Loucy (cell line): Measurements from ENCODE around the gene RABGAP1.

Experiments used
- EZH2phosphoT487 ChIP-seq: fragments of 200-600 bp; IDR thresholded peaks from 2 replicates; pipeline ENCODE4 v1.6.1; 2018; ENCODE audit warnings: antibody characterized with exemption, mild to moderate bottlenecking, moderate library complexity, borderline replicate concordance
- TF ChIP-seq, protein P1 (sequence below): fragments of 200-600 bp; sonication (generic); conservative IDR thresholded peaks from 2 replicates; pipeline ENCODE4 v1.5.1; 2014; ENCODE audit warnings: mild to moderate bottlenecking, antibody characterized with exemption, low read length

- TF ChIP-seq, protein P1, sequence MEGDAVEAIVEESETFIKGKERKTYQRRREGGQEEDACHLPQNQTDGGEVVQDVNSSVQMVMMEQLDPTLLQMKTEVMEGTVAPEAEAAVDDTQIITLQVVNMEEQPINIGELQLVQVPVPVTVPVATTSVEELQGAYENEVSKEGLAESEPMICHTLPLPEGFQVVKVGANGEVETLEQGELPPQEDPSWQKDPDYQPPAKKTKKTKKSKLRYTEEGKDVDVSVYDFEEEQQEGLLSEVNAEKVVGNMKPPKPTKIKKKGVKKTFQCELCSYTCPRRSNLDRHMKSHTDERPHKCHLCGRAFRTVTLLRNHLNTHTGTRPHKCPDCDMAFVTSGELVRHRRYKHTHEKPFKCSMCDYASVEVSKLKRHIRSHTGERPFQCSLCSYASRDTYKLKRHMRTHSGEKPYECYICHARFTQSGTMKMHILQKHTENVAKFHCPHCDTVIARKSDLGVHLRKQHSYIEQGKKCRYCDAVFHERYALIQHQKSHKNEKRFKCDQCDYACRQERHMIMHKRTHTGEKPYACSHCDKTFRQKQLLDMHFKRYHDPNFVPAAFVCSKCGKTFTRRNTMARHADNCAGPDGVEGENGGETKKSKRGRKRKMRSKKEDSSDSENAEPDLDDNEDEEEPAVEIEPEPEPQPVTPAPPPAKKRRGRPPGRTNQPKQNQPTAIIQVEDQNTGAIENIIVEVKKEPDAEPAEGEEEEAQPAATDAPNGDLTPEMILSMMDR = no peak
- no peak for TF ChIP-seq EZH2phosphoT487
Measured at GRCh38 chr9:123033864-123034601, 93.2 kb downstream of the RABGAP1 start.
